OCI-LY3 (cell line): ENCODE results near the gene KIF6.

ENCODE experiments used
- CTCF ChIP-seq: fragments of 200-600, 300-600 bp; sonication (generic); IDR thresholded peaks from 2 replicates; pipeline ENCODE4 v1.5.1; 2014; ENCODE audit warnings: antibody characterized with exemption, low read length, low read depth
- EZH2phosphoT487 ChIP-seq: fragments of 200-600 bp; shearing (Covaris generic); IDR thresholded peaks from 2 replicates; pipeline ENCODE4 v1.6.1; 2018; ENCODE audit warnings: antibody characterized with exemption, mixed run types, low read depth

DNA sequence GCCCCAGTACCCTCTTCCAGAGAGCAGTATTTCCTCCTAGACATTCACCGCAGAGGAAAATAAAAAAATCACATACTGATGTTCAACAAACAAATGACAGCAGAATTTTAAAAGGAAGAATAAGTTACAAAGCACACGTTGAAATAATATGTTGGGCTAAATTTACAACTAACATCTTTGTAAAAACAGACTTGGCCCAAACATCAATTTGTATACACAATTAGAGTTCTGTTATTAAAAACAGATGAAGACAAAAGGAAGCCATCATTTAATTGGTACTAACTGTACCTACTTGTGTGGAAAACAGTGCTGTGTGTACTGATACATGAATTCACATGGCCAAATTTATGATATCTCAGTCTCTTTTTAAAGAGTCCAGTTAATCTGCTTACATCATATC is 46.3 kb downstream of the KIF6 start:
- TF ChIP-seq CTCF = no peak
- TF ChIP-seq EZH2phosphoT487 = no peak
